ENCODE measurements around the gene PPM1H.

Gene PPM1H

GRCh38 chr12:62714181-62714773, 220.7 kb downstream of the PPM1H start:
- no peak for DNase-seq (ENCODE audit: low read depth, low spot score)
- H3K4me3 ChIP-seq (ENCODE audit: low read length) = no peak overlapping the region

GRCh38 chr12:62713723-62714122, 221.2 kb downstream of the PPM1H start:
- no peak overlapping the region for H3K4me3 ChIP-seq (ENCODE audit: low read length)

GRCh38 chr12:62712681-62713573, 222.0 kb downstream of the PPM1H start:
- DNase-seq (ENCODE audit: low read depth, low spot score) = no peak
- H3K4me3 ChIP-seq (ENCODE audit: low read length) = no peak overlapping the region

More at GRCh38 chr12:62713723-62714122, 221.2 kb downstream of the PPM1H start:
- DNase-seq (ENCODE audit: low read depth, low spot score) = no peak

GRCh38 chr12:62711631-62712241, 223.2 kb downstream of the PPM1H start:
- DNase-seq (ENCODE audit: low read depth, low spot score) = no peak

GRCh38 chr12:62709311-62709710, 225.6 kb downstream of the PPM1H start:
- DNase-seq (ENCODE audit: low read depth, low spot score) = no peak
- no peak overlapping the region for H3K4me3 ChIP-seq (ENCODE audit: low read length)

More at GRCh38 chr12:62711631-62712241, 223.2 kb downstream of the PPM1H start:
- H3K4me3 ChIP-seq (ENCODE audit: low read length) = no peak overlapping the region

- DNase-seq (ENCODE audit: low read depth, low spot score) = no peak
- H3K4me3 ChIP-seq (ENCODE audit: low read length) = no peak overlapping the region
These were observed 227.0 kb downstream of the PPM1H start for GRCh38 chr12:62707939-62708338.

GRCh38 chr12:62705846-62706245, 229.1 kb downstream of the PPM1H start:
- no peak overlapping the region for H3K4me3 ChIP-seq (ENCODE audit: low read length)
- no peak for DNase-seq (ENCODE audit: low read depth, low spot score)

- no peak overlapping the region for H3K4me3 ChIP-seq (ENCODE audit: low read length)
- peak; percentile 55 for DNase-seq (ENCODE audit: low read depth, low spot score)
These were observed 232.0 kb downstream of the PPM1H start for GRCh38 chr12:62703011-62703380.

- no peak overlapping the region for H3K4me3 ChIP-seq (ENCODE audit: low read length)
- DNase-seq (ENCODE audit: low read depth, low spot score) = no peak
These were observed 233.5 kb downstream of the PPM1H start for GRCh38 chr12:62701492-62701891.

GRCh38 chr12:62700091-62700880, 234.7 kb downstream of the PPM1H start:
- no peak for DNase-seq (ENCODE audit: low read depth, low spot score)
- H3K4me3 ChIP-seq (ENCODE audit: low read length) = no peak overlapping the region

GRCh38 chr12:62698701-62699101, 236.2 kb downstream of the PPM1H start:
- no peak overlapping the region for H3K4me3 ChIP-seq (ENCODE audit: low read length)
- no peak for DNase-seq (ENCODE audit: low read depth, low spot score)

- no peak for DNase-seq (ENCODE audit: low read depth, low spot score)
- H3K4me3 ChIP-seq (ENCODE audit: low read length) = no peak overlapping the region
These were observed 237.1 kb downstream of the PPM1H start for GRCh38 chr12:62697893-62698292.

GRCh38 chr12:62695696-62696095, 239.3 kb downstream of the PPM1H start:
- DNase-seq (ENCODE audit: low read depth, low spot score) = no peak
- H3K4me3 ChIP-seq (ENCODE audit: low read length) = no peak overlapping the region

GRCh38 chr12:62694632-62695031, 240.3 kb downstream of the PPM1H start:
- DNase-seq (ENCODE audit: low read depth, low spot score) = no peak

GRCh38 chr12:62694116-62694515, 240.8 kb downstream of the PPM1H start:
- H3K4me3 ChIP-seq (ENCODE audit: low read length) = no peak overlapping the region
- no peak for DNase-seq (ENCODE audit: low read depth, low spot score)

More at GRCh38 chr12:62694632-62695031, 240.3 kb downstream of the PPM1H start:
- H3K4me3 ChIP-seq (ENCODE audit: low read length) = no peak overlapping the region

- H3K4me3 ChIP-seq (ENCODE audit: low read length) = no peak overlapping the region
- DNase-seq (ENCODE audit: low read depth, low spot score) = no peak
These were observed 241.4 kb downstream of the PPM1H start for GRCh38 chr12:62693376-62694050.

- no peak overlapping the region for H3K4me3 ChIP-seq (ENCODE audit: low read length)
- no peak for DNase-seq (ENCODE audit: low read depth, low spot score)
These were observed 242.1 kb downstream of the PPM1H start for GRCh38 chr12:62692884-62693283.

GRCh38 chr12:62691309-62691708, 243.6 kb downstream of the PPM1H start:
- no peak for DNase-seq (ENCODE audit: low read depth, low spot score)
- H3K4me3 ChIP-seq (ENCODE audit: low read length) = no peak overlapping the region

Data from Jurkat, Clone E6-1 (cell line).